ENCODE measurements around the gene NGEF. TPM values are rescaled to one million over a fixed set of nuclear protein-coding genes. Genes with fewer than 3 reads are reported as not detected.

Gene NGEF
- total and polyA plus RNA-seq, 10 of the 15 experiments (the other 5 are each of a cell fraction or from before 2014, with no cell fraction given) = 0.12 TPM; not detected in 9

GRCh38 chr2:232878855-232879617, 134.0 kb downstream of the NGEF start:
- BruUV-seq (replicated peaks) = no TSS peak
- CTCF ChIA-PET = interaction anchor here (2.0 kb wide), 1 partner anchor 150 kb away, joined by 4 read pairs; no protein-coding TSS in a partner anchor
- POLR2A ChIA-PET = no interaction called here

GRCh38 chr2:232877940-232878511, 135.0 kb downstream of the NGEF start:
- Histone ChIP-seq H3K27me3 (replicated peaks in 1 of 2; ENCODE audit: control insufficient read depth in 2 of 2, insufficient read depth in 2 of 2, low read length in 1 of 2) (no peaks in the 10 kb centered on the region; a peak in 1 of 4 replicates), H2AFZ (ENCODE audit: control insufficient read depth, low read depth, low read length) (no peak overlapping the region), H3K36me3 (ENCODE audit: control insufficient read depth in 2 of 2, insufficient read depth in 2 of 2, low read length in 1 of 2) (no peaks in the 10 kb centered on the region; a peak in 1 of 4 replicates), H3K79me2 (ENCODE audit: control insufficient read depth, insufficient read depth, low read length) (no peaks in the 10 kb centered on the region), H3K4me3 (no peak overlapping the region), H3K4me2 (ENCODE audit: control insufficient read depth, insufficient read depth) (no peak overlapping the region), H3K9ac (ENCODE audit: control insufficient read depth, insufficient read depth, low read length) (no peak overlapping the region), H4K20me1 (ENCODE audit: control insufficient read depth, insufficient read depth) (no peaks in the 10 kb centered on the region), H3K9me3 (replicated peaks; ENCODE audit: control insufficient read depth, insufficient read depth, low read length) (no peaks in the 10 kb centered on the region), H3K27ac (ENCODE audit: control insufficient read depth, insufficient read depth) (no peak overlapping the region), H3K4me1 (ENCODE audit: control insufficient read depth, insufficient read depth, low read length) (no peaks in the 10 kb centered on the region)
- in situ Hi-C loops (cut with MboI) = no loop called here
- WGBS (ENCODE audit: insufficient coverage, insufficient replicate concordance, low lambda C conversion rate, missing lambda C conversion rate) = 55% methylated on average over 12 of the region's 13 CpGs
- RAD21 ChIA-PET (ENCODE audit: unreplicated experiment) = no interaction called here
- CTCF ChIA-PET = interaction anchor here (2.0 kb wide), 1 partner anchor 151 kb away, joined by 4 read pairs; no protein-coding TSS in a partner anchor
- POLR2A ChIA-PET = no interaction called here
- DNase-seq (ENCODE audit: low read depth, low spot score) (no peak), FAIRE-seq (no peak), ATAC-seq (no peak)
- SMC1A ChIA-PET (ENCODE audit: uncharacterized antibody, unreplicated experiment) = no interaction called here
- intact Hi-C loops (cut with micrococcal nuclease; ENCODE audit: unreplicated experiment) = no loop called here
- BruUV-seq (replicated peaks) = no TSS peak
- no peak for TF ChIP-seq REST (IDR thresholded peaks at IDR 0.05; ENCODE audit: low read depth, low read length)
- no peak for TF ChIP-seq SIX5 (IDR thresholded peaks at IDR 0.05; ENCODE audit: low read depth, low read length, severe bottlenecking)
- TF ChIP-seq PKNOX1 (IDR thresholded peaks at IDR 0.05) = no peak
- no peak for TF ChIP-seq IRF5 (IDR thresholded peaks at IDR 0.05; ENCODE audit: borderline replicate concordance)
- no peak for TF ChIP-seq ZNF217 (IDR thresholded peaks at IDR 0.05)
- TF ChIP-seq SMC3 (IDR thresholded peaks at IDR 0.05; ENCODE audit: borderline replicate concordance, low read length) = no peak

More at GRCh38 chr2:232878855-232879617, 134.0 kb downstream of the NGEF start:
- ATAC-seq = no peak
- no peak overlapping the region for H3K9ac ChIP-seq (ENCODE audit: control insufficient read depth, insufficient read depth, low read length)
- no peaks in the 10 kb centered on the region for H3K79me2 ChIP-seq (ENCODE audit: control insufficient read depth, insufficient read depth, low read length)
- H2AFZ ChIP-seq (ENCODE audit: control insufficient read depth, low read depth, low read length) = no peak overlapping the region
- no peaks in the 10 kb centered on the region for H3K4me1 ChIP-seq (ENCODE audit: control insufficient read depth, insufficient read depth, low read length)
- H3K36me3 ChIP-seq (ENCODE audit: control insufficient read depth in 2 of 2, insufficient read depth in 2 of 2, low read length in 1 of 2) = no peaks in the 10 kb centered on the region; a peak in 1 of 4 replicates
- 76% methylated on average over 20 of the region's 20 CpGs for WGBS (ENCODE audit: insufficient coverage, insufficient replicate concordance, low lambda C conversion rate, missing lambda C conversion rate)
- H3K9me3 ChIP-seq (replicated peaks; ENCODE audit: control insufficient read depth, insufficient read depth, low read length) = no peaks in the 10 kb centered on the region
- H3K4me3 ChIP-seq = no peak overlapping the region
- H3K4me2 ChIP-seq (ENCODE audit: control insufficient read depth, insufficient read depth) = no peak overlapping the region
- in situ Hi-C loops (cut with MboI) (no loop called here), intact Hi-C loops (cut with micrococcal nuclease; ENCODE audit: unreplicated experiment) (no loop called here)
- RAD21 ChIA-PET (ENCODE audit: unreplicated experiment) = no interaction called here
- DNase-seq (ENCODE audit: low read depth, low spot score) = no peak
- FAIRE-seq = no peak
- SMC1A ChIA-PET (ENCODE audit: uncharacterized antibody, unreplicated experiment) = no interaction called here
- TF ChIP-seq ZNF622 (IDR thresholded peaks at IDR 0.05) = no peak
- TF ChIP-seq POLR2A (IDR thresholded peaks at IDR 0.05; ENCODE audit: low read depth, low read length) = no peak
- TF ChIP-seq CBX3 (IDR thresholded peaks at IDR 0.05; ENCODE audit: borderline replicate concordance, low read depth) = no peak
- no peak for TF ChIP-seq EGR1 (IDR thresholded peaks at IDR 0.05; ENCODE audit: borderline replicate concordance in 1 of 2, low read depth in 2 of 2, low read length in 2 of 2)
- no peaks in the 10 kb centered on the region; a peak in 1 of 4 replicates for H3K27me3 ChIP-seq (replicated peaks in 1 of 2; ENCODE audit: control insufficient read depth in 2 of 2, insufficient read depth in 2 of 2, low read length in 1 of 2)
- no peaks in the 10 kb centered on the region for H4K20me1 ChIP-seq (ENCODE audit: control insufficient read depth, insufficient read depth)
- H3K27ac ChIP-seq (ENCODE audit: control insufficient read depth, insufficient read depth) = no peak overlapping the region
